Measurements from ENCODE around the gene DCAF6.
"Not testable (repeated sequence)": the region's sequence is repeated elsewhere in the genome, so short reads cannot be mapped to it uniquely, and the experiment has no call there.

The DCAF6 gene

GRCh38 chr1:167924543-167925231, 11.8 kb upstream of the DCAF6 start:
- no peak for FAIRE-seq
- DNase-seq (ENCODE audit: insufficient read length): no peak
- TF ChIP-seq POLR2AphosphoS5 (IDR thresholded peaks at IDR 0.05; ENCODE audit: low read depth, low read length): no peak
- TF ChIP-seq POLR2A (IDR thresholded peaks at IDR 0.05; ENCODE audit: low read depth, low read length): no peak
- TF ChIP-seq TAF1 (IDR thresholded peaks at IDR 0.05; ENCODE audit: borderline replicate concordance, low read depth, low read length): no peak

GRCh38 chr1:167926486-167926997, 9.9 kb upstream of the DCAF6 start:
- DNase-seq (ENCODE audit: insufficient read length) (no peak), FAIRE-seq (no peak)
- no peak for TF ChIP-seq POLR2A (IDR thresholded peaks at IDR 0.05; ENCODE audit: low read depth, low read length)
- TF ChIP-seq POLR2AphosphoS5 (IDR thresholded peaks at IDR 0.05; ENCODE audit: low read depth, low read length): no peak
- no peak for TF ChIP-seq TAF1 (IDR thresholded peaks at IDR 0.05; ENCODE audit: borderline replicate concordance, low read depth, low read length)

DNA sequence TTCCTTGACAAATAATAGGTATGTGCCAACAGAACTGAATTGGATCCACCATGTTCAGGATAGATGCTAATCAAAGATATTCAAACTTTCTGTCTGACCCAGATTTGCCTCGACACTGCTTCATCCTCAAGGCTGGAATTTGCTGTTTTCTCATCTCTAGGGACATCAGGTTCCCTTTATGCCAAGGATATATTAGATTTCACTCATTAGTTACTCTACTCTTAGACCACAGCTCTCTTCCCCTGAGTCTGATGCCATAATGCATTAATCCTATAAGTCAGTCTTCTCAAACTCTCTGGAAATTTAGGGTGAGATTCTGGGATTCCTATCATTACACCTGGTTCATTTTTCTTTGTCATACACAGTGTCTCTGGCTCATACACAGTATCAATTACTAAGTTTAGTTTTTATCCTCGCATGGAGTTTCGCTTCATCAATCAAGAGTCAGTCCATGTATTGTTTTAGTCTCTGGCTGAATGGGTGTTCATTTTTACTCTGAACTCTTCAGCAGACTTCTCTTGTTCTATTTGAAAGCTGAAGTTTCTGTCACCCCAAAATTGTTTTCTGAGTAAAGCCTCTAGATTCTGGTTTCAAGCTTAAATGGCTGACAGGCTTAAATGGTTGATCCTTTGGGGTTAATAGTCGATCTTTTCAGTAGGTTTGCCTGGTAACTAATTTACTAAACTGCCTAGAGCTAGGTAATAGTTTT, 9.3 kb upstream of the DCAF6 start:
- no peak for FAIRE-seq
- TF ChIP-seq POLR2AphosphoS5 (IDR thresholded peaks at IDR 0.05; ENCODE audit: low read depth, low read length) (no peak), POLR2A (IDR thresholded peaks at IDR 0.05; ENCODE audit: low read depth, low read length) (no peak), TAF1 (IDR thresholded peaks at IDR 0.05; ENCODE audit: borderline replicate concordance, low read depth, low read length) (no peak)
- no peak for DNase-seq (ENCODE audit: insufficient read length)

- no peak for FAIRE-seq
- TF ChIP-seq POLR2AphosphoS5 (IDR thresholded peaks at IDR 0.05; ENCODE audit: low read depth, low read length): no peak
Observed at GRCh38 chr1:167928457-167928852, 8.0 kb upstream of the DCAF6 start.

GRCh38 chr1:167928919-167929318, 7.6 kb upstream of the DCAF6 start:
- not testable (repeated sequence) for FAIRE-seq

More at GRCh38 chr1:167928457-167928852, 8.0 kb upstream of the DCAF6 start:
- no peak for DNase-seq (ENCODE audit: insufficient read length)

GRCh38 chr1:167929725-167930124, 6.8 kb upstream of the DCAF6 start:
- no peak for DNase-seq (ENCODE audit: insufficient read length)
- FAIRE-seq: no peak
- no peak for TF ChIP-seq TAF1 (IDR thresholded peaks at IDR 0.05; ENCODE audit: borderline replicate concordance, low read depth, low read length)
- TF ChIP-seq POLR2A (IDR thresholded peaks at IDR 0.05; ENCODE audit: low read depth, low read length): no peak
- no peak for TF ChIP-seq POLR2AphosphoS5 (IDR thresholded peaks at IDR 0.05; ENCODE audit: low read depth, low read length)

More at GRCh38 chr1:167928919-167929318, 7.6 kb upstream of the DCAF6 start:
- DNase-seq (ENCODE audit: insufficient read length): not testable (repeated sequence)

GRCh38 chr1:167933788-167934187, 2.7 kb upstream of the DCAF6 start:
- no peak for TF ChIP-seq POLR2A (IDR thresholded peaks at IDR 0.05; ENCODE audit: low read depth, low read length)
- TF ChIP-seq POLR2AphosphoS5 (IDR thresholded peaks at IDR 0.05; ENCODE audit: low read depth, low read length): no peak
- TF ChIP-seq TAF1 (IDR thresholded peaks at IDR 0.05; ENCODE audit: borderline replicate concordance, low read depth, low read length): no peak
- FAIRE-seq (no peak), DNase-seq (ENCODE audit: insufficient read length) (no peak)

- no peak for TF ChIP-seq POLR2AphosphoS5 (IDR thresholded peaks at IDR 0.05; ENCODE audit: low read depth, low read length)
- no peak for TF ChIP-seq POLR2A (IDR thresholded peaks at IDR 0.05; ENCODE audit: low read depth, low read length)
- no peak for TF ChIP-seq TAF1 (IDR thresholded peaks at IDR 0.05; ENCODE audit: borderline replicate concordance, low read depth, low read length)
- FAIRE-seq: no peak
- DNase-seq (ENCODE audit: insufficient read length): no peak
Observed at GRCh38 chr1:167934426-167935215, 1.9 kb upstream of the DCAF6 start.

GRCh38 chr1:167935216-167936067, 1.0 kb upstream of the DCAF6 start:
- FAIRE-seq (peak; percentile 72), DNase-seq (ENCODE audit: insufficient read length) (no peak)
- TF ChIP-seq POLR2AphosphoS5 (IDR thresholded peaks at IDR 0.05; ENCODE audit: low read depth, low read length): no peak; the same call in 1 of the 2 replicates
- TF ChIP-seq TAF1 (IDR thresholded peaks at IDR 0.05; ENCODE audit: borderline replicate concordance, low read depth, low read length): no peak
- TF ChIP-seq POLR2A (IDR thresholded peaks at IDR 0.05; ENCODE audit: low read depth, low read length): no peak

DNA sequence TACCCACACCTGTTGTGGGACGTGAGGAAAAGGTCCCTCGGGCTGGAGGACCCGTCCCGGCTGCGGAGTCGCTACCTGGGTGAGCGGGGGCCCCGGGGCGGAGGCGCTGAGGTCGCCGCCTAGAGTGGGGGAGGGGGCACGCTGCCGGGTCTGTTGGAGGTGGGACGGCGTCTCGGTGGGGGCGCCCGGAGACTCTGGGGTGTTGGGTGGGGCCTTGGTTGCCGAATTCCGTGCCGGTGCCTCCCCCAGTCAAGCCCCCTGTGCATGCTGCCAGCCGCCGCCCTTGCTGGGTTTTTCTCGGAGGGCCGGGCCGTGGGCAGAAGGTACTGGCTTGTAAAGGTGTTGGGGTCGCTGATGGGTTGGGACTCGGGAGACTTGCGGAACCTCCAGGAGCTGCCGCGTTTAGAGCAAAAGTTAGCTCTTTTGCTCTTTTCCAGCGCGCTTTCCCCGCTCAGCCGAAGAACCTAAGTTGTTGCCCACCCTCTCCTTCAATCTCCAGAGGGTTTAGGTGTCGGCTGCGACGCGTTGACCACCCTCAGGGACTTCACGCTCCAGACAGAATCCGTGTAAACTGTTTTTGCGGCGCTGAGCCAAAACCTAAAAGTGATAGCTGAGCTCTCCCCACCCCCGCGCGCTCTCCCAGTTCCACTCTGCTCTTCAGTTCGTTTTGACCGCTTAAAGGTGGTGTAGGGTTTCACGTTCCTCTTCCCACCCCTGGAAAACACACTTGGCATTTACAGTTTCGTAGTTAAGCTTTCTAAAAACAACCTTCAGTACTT, 636 bp downstream of the DCAF6 start, which contains the start of gene MPC2:
MPC2 (minus strand) TSS at position 143 of the 779 bp plus-strand sequence. CDS start 1,231 bp downstream, outside the sequence.
- peak; percentile 62 for FAIRE-seq
- peak; percentile 49 for DNase-seq (ENCODE audit: insufficient read length)

More for the DNA sequence above, 636 bp downstream of the DCAF6 start, which contains the start of gene MPC2:
- TF ChIP-seq POLR2A (IDR thresholded peaks at IDR 0.05; ENCODE audit: low read depth, low read length) (no peak; the same call in 1 of the 2 replicates), POLR2AphosphoS5 (IDR thresholded peaks at IDR 0.05; ENCODE audit: low read depth, low read length) (peak; percentile 55; the same call in 1 of the 2 replicates)
